Natural killer cell (primary cell): ENCODE results near the gene PCDHGB1. TPM values are rescaled to one million over a fixed set of nuclear protein-coding genes. Genes with fewer than 3 reads are reported as not detected.
"Not testable (repeated sequence)": the region's sequence is repeated elsewhere in the genome, so short reads cannot be mapped to it uniquely, and the experiment has no call there.

Experiments
- ATAC-seq, 3 donors: fragments of 150-1000 bp in 2 of 3; fragments of 200-7000 bp in 1 of 3; cut with Tn5 transposase; 1 replicate in 1 of 3; 2 replicates in 2 of 3; pipeline ENCODE4 v1.10.0; 2021; ENCODE audit warnings: mild to moderate bottlenecking in 2 of 3, moderate library complexity in 2 of 3
- DNase-seq, 2 donors: peaks; one replicate each; pipeline versions ENCODE4 v3.0.0 to v3.0.0-alpha.2; 2013 to 2021; ENCODE audit warnings: mixed read lengths in 1 of 2
- H3K27ac ChIP-seq: one replicate; pipeline ENCODE4 v1.5.1; 2013; ENCODE audit warnings: mild to moderate bottlenecking, low read length
- H3K27me3 ChIP-seq: one replicate; pipeline ENCODE4 v1.6.1; 2013; ENCODE audit warnings: low read length; ENCODE audit not compliant: control insufficient read depth, insufficient read depth
- H3K36me3 ChIP-seq: one replicate; pipeline ENCODE4 v1.6.1; 2013; ENCODE audit warnings: low read length; ENCODE audit not compliant: control insufficient read depth, insufficient read depth
- H3K4me1 ChIP-seq: one replicate; pipeline ENCODE4 v1.6.1; 2013; ENCODE audit warnings: low read length; ENCODE audit not compliant: control insufficient read depth, insufficient read depth
- H3K4me3 ChIP-seq: one replicate; pipeline ENCODE4 v1.5.1; 2013; ENCODE audit warnings: low read length
- H3K9me3 ChIP-seq: one replicate; pipeline ENCODE4 v1.6.1; 2013; ENCODE audit warnings: low read length; ENCODE audit not compliant: control insufficient read depth, insufficient read depth
- H3K27ac Mint-ChIP-seq, 2 donors: one replicate each; pipeline ENCODE4 v1.8.0; 2022; ENCODE audit warnings: mild to moderate bottlenecking in 2 of 2, mixed read lengths in 2 of 2, moderate library complexity in 1 of 2
- H3K27me3 Mint-ChIP-seq, 2 donors: one replicate each; pipeline ENCODE4 v1.8.0; 2022; ENCODE audit warnings: low read depth in 2 of 2, mixed read lengths in 2 of 2
- H3K36me3 Mint-ChIP-seq: one replicate; pipeline ENCODE4 v1.8.0; 2022; ENCODE audit warnings: mixed read lengths
- H3K4me1 Mint-ChIP-seq, 2 donors: one replicate each; pipeline ENCODE4 v1.8.0; 2022; ENCODE audit warnings: mixed read lengths in 2 of 2
- H3K4me3 Mint-ChIP-seq: one replicate; pipeline ENCODE4 v1.8.0; 2022; ENCODE audit warnings: mild to moderate bottlenecking, moderate library complexity, mixed read lengths
- H3K9me3 Mint-ChIP-seq, 2 donors: one replicate each; pipeline ENCODE4 v1.8.0; 2022; ENCODE audit warnings: mixed read lengths in 2 of 2
- WGBS: methylation state at CpG from one replicate; pipeline ENCODE4 v1.1.7; 2013; ENCODE audit warnings: missing lambda C conversion rate; ENCODE audit not compliant: insufficient coverage; 5-methylcytosine and 5-hydroxymethylcytosine counted together
- intact Hi-C: fragments of 100-400 bp; cut with micrococcal nuclease; formaldehyde crosslinking; loops from one replicate; pipeline ENCODE4 v1.14.2; 2022
- total RNA-seq, 4 donors: library from RNA; stranded (reverse); fragments of 120-200 nt in 1 of 4; gene quantifications; one replicate each; pipeline versions ENCODE4 v1.2.3 to v1.2.4, GENCODE V29; 2013 to 2022
- TF ChIP-seq, protein P1 (sequence below): fragments of 200-600 bp; IDR thresholded peaks from one replicate; pipeline ENCODE4 v1.8.0; 2022; ENCODE audit warnings: antibody characterized with exemption

The PCDHGB1 gene
- total RNA-seq, 3 donors from 2014 or later (not counting 1 experiment from before 2014, with no cell fraction given): 0.10 TPM; not detected in 2

- 16% methylated on average over 16 of the region's 40 CpGs for WGBS
- H3K27me3 Mint-ChIP-seq: peaks cover 66 to 75% of the 10 kb centered on the region in 2 donors
- H3K27ac ChIP-seq, H3K4me1 ChIP-seq, H3K9me3 Mint-ChIP-seq, H3K4me1 Mint-ChIP-seq, H3K4me3 ChIP-seq, H3K27ac Mint-ChIP-seq, H3K36me3 Mint-ChIP-seq, H3K36me3 ChIP-seq: not testable (repeated sequence)
- H3K27me3 ChIP-seq: peaks cover 60% of the 10 kb centered on the region
- ATAC-seq (peak; percentile 81 to 89 (median 84)), DNase-seq (peak in 1 of 2 donors; percentile 10)
- intact Hi-C loops: loop anchor here (5.0 kb wide), 1 partner anchor 35 kb away; the partner anchor contains the start of gene PCDHGA11
- TF ChIP-seq, protein P1, sequence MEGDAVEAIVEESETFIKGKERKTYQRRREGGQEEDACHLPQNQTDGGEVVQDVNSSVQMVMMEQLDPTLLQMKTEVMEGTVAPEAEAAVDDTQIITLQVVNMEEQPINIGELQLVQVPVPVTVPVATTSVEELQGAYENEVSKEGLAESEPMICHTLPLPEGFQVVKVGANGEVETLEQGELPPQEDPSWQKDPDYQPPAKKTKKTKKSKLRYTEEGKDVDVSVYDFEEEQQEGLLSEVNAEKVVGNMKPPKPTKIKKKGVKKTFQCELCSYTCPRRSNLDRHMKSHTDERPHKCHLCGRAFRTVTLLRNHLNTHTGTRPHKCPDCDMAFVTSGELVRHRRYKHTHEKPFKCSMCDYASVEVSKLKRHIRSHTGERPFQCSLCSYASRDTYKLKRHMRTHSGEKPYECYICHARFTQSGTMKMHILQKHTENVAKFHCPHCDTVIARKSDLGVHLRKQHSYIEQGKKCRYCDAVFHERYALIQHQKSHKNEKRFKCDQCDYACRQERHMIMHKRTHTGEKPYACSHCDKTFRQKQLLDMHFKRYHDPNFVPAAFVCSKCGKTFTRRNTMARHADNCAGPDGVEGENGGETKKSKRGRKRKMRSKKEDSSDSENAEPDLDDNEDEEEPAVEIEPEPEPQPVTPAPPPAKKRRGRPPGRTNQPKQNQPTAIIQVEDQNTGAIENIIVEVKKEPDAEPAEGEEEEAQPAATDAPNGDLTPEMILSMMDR: peak; percentile 15
- peak within 1 kb of the TSS; percentile 78 for H3K4me3 Mint-ChIP-seq
- H3K9me3 ChIP-seq: peaks cover 41% of the 10 kb centered on the region
Measured at GRCh38 chr5:141387557-141388311, 37.8 kb downstream of the PCDHGB1 start, which contains the start of gene PCDHGB4. PCDHGB4 (plus strand) TSS chr5:141387698; CDS start chr5:141387885, 187 bp downstream.

DNA sequence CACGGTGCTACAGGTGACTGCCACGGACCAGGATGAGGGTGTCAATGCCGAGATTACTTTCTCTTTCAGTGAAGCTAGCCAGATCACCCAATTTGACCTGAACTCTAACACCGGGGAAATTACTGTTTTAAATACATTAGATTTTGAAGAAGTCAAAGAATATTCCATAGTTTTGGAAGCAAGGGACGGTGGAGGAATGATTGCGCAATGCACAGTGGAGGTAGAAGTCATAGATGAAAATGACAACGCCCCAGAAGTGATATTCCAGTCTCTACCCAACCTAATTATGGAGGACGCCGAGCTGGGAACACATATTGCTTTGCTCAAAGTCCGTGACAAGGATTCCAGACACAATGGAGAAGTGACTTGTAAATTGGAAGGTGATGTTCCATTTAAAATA is 38.8 kb downstream of the PCDHGB1 start:
- Histone ChIP-seq H3K36me3 (no peaks in the 10 kb centered on the region), H3K27ac (no peak overlapping the region), H3K4me3 (no peak overlapping the region), H3K9me3 (peaks cover 41% of the 10 kb centered on the region), H3K4me1 (no peaks in the 10 kb centered on the region), H3K27me3 (peaks cover 56% of the 10 kb centered on the region)
- ATAC-seq (no peak), DNase-seq (no peak)
- Mint-ChIP-seq H3K36me3 (peaks cover 7% of the 10 kb centered on the region), H3K27me3 (peaks cover 64 to 75% of the 10 kb centered on the region in 2 donors), H3K9me3 (peaks cover 0 to 5% of the 10 kb centered on the region in 2 donors), H3K27ac (no peak overlapping the region), H3K4me3 (no peak overlapping the region), H3K4me1 (no peaks in the 10 kb centered on the region)
- intact Hi-C loops: loop anchor here (5.0 kb wide), 1 partner anchor 34 kb away; the partner anchor contains the start of gene PCDHGA11
- 66% methylated on average over 7 of the region's 10 CpGs for WGBS
- TF ChIP-seq, protein P1: no peak

DNA sequence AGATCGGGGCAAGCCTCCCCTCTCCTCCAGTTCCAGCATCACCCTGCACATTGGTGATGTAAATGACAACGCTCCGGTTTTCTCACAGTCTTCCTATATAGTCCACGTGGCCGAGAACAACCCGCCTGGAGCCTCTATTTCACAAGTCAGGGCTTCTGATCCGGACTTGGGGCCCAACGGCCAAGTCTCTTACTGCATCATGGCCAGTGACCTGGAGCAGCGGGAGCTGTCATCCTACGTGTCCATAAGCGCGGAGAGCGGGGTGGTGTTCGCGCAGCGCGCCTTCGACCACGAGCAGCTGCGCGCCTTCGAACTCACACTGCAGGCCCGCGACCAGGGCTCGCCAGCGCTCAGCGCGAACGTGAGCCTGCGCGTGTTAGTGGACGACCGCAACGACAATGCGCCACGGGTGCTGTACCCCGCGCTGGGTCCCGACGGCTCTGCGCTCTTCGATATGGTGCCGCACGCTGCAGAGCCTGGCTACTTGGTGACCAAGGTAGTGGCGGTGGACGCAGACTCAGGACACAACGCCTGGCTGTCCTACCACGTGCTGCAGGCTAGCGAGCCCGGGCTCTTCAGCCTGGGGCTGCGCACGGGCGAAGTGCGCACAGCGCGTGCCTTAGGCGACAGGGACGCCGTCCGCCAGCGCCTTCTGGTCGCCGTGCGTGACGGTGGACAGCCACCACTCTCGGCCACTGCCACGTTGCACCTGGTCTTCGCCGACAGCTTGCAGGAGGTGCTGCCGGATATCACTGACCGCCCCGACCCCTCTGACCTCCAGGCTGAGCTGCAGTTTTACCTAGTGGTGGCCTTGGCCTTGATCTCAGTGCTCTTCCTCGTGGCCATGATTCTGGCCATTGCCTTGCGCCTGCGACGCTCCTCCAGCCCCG is 39.5 kb downstream of the PCDHGB1 start:
- TF ChIP-seq, protein P1: no peak
- H3K4me1 ChIP-seq: no peaks in the 10 kb centered on the region
- peaks cover 7% of the 10 kb centered on the region for H3K36me3 Mint-ChIP-seq
- intact Hi-C loops: loop anchor here (5.0 kb wide), 1 partner anchor 33 kb away; the partner anchor contains the start of gene PCDHGA11
- DNase-seq: no peak
- H3K27ac Mint-ChIP-seq: no peak overlapping the region
- no peak overlapping the region for H3K4me3 Mint-ChIP-seq
- H3K4me1 Mint-ChIP-seq: no peaks in the 10 kb centered on the region
- no peak overlapping the region for H3K4me3 ChIP-seq
- H3K9me3 ChIP-seq: peaks cover 44% of the 10 kb centered on the region
- peaks cover 60% of the 10 kb centered on the region for H3K27me3 ChIP-seq
- no peaks in the 10 kb centered on the region for H3K36me3 ChIP-seq
- H3K27ac ChIP-seq: no peak overlapping the region
- 50% methylated on average over 77 of the region's 77 CpGs for WGBS
- H3K27me3 Mint-ChIP-seq: peaks cover 64 to 81% of the 10 kb centered on the region in 2 donors
- no peak for ATAC-seq
- H3K9me3 Mint-ChIP-seq: peaks cover 0 to 8% of the 10 kb centered on the region in 2 donors
